Measurements from ENCODE around the gene FAAH2.

- TF ChIP-seq, protein P1, sequence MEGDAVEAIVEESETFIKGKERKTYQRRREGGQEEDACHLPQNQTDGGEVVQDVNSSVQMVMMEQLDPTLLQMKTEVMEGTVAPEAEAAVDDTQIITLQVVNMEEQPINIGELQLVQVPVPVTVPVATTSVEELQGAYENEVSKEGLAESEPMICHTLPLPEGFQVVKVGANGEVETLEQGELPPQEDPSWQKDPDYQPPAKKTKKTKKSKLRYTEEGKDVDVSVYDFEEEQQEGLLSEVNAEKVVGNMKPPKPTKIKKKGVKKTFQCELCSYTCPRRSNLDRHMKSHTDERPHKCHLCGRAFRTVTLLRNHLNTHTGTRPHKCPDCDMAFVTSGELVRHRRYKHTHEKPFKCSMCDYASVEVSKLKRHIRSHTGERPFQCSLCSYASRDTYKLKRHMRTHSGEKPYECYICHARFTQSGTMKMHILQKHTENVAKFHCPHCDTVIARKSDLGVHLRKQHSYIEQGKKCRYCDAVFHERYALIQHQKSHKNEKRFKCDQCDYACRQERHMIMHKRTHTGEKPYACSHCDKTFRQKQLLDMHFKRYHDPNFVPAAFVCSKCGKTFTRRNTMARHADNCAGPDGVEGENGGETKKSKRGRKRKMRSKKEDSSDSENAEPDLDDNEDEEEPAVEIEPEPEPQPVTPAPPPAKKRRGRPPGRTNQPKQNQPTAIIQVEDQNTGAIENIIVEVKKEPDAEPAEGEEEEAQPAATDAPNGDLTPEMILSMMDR (optimal IDR thresholded peaks at IDR 0.05 in 1 of 3, IDR thresholded peaks at IDR 0.05 in 1 of 3, conservative IDR thresholded peaks at IDR 0.05 in 1 of 3; ENCODE audit: extremely low read depth in 1 of 3, insufficient read depth in 2 of 3, low read length in 3 of 3), result no peak
- no peak for TF ChIP-seq EZH2 (IDR thresholded peaks at IDR 0.05; ENCODE audit: low read length)
Measured at GRCh38 chrX:57445076-57445475, 158.6 kb downstream of the FAAH2 start.
